Suppressor macrophage treated with lipopolysaccharide for 4 hours (primary cell): ENCODE data around the gene HSDL2.

Source experiments
- DNase-seq: peaks from one replicate; pipeline ENCODE4 v3.0.0-alpha.2; 2020

HSDL2 gene

DNA sequence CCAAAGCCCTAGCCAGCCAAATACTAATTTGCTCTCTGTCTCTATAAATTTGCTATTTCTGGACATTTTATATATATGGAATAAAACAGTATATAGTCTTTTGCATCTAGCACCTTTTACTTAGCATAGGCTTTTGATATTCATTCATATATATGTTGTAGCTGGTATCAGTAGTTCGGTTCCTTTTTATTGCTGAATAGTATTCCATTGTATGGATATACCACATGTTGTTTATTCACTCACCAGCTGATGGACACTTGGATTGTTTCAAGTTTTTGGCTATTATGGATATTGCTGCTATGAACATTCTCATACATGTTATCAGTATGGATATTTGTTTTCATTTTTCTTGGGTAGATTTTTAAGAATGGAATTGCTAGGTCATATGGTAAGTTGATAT, 82.9 kb downstream of the HSDL2 start:
- no peak for DNase-seq

DNA sequence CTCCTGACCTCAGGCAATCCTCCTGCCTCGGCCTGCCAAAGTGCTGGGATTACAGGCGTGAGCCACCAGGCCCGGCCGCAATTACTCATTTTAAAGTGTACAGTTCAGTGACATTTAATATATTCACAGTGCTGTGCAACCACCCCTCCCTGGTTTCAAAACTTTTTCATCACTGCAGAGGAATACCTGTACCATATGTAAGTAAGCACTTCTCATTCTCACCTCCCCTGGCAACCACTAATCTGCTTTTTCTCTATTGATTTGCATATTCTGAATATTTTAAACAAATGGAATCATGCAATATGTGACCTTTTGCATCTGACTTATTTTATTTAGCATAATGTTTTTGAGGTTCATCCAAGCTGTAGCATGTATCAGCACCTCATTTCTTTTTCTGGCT, 85.4 kb downstream of the HSDL2 start:
- DNase-seq = no peak

DNA sequence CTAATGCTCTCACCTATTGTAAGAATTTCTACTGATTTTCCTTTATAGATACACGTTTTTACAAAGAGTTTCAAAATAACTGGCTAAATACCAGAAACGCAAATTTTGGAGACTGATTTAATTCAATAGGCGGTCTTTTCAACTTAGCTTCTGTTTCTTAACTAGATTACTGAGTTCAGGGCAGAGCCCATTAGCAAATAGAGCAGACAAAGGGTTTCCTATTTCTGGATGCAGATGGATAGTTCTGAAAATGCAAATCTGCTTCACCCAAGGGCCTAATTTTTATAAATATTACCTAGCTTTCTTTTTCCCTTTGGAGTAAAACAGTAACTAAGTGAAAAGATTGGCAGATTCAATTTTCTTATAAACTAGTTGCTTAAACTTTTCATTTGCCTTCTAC, 93.1 kb downstream of the HSDL2 start:
- DNase-seq = no peak

DNA sequence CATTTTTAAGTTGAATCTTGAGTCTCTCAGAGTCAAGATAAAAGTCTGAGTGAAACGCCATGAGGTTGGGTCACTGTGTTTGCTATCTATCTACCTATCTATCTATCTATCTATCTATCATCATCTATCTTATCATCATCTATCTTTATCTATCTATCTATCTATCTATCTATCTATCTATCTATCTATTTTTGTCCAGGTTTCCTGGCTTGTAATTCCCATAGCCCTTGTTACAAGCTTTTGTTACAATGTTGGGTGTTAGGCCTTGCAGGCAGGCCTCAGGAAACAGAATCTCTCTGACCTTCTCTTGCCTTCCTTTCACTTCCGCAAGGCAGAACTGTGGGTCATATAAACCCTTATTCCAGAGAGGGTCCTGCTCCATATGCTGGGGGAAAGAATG, 94.1 kb downstream of the HSDL2 start:
- no peak for DNase-seq

DNA sequence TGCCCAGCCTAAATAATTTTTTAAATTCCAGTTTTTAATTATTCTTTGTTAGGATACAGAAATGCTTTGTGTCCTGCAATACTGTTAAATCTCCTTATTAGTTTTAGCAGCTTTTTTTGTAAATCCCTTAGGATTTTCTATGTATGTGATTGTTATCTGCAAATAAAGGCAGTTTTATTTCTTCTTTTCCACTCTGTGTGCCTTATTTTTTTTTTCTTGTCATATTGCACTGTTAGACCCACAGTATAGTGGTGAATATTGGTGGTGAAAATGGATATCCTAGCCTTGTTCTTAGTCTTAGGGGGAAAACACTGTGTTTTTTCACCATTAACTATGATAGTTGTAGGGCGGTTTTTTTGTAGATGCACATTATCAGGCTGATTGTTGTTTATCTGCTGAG, 95.4 kb downstream of the HSDL2 start:
- DNase-seq = no peak

DNA sequence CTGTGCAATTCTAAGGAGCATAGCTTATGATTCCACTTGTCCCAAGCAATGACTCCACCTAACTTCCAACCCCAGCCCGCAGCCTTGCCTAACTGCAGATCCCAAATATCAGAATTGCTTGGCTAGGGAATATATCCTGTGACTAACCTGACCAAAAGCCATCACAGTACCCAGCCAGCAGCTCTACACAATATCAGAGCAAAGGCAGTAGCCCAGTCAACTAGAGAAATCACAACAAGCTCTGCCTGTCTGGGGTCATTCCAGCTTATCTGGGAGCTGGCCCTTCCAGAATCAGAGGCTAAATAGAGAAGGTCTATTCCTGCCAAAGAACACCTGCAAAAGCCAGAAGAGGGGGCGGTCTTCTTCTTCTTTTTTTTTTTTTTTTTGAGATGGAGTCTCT, 97.4 kb downstream of the HSDL2 start:
- DNase-seq = no peak

DNA sequence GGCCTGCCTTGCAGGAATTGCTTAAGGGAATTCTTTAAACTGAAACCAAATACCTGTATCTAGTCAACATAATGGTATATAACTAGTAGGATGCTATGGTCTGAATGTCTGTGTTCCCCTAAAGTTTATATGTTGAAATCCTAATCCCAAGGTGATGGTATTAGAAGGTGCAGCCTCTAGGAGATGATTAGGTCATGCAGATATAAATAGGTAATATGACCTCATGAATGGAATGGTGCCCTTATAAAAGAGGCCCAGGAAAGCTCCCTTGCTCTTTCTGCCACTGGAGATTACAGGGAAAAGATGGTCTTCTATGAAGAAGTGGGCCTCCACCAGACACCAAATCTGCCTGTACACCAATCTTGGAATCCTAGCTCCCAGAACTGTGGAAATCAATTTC, 99.3 kb downstream of the HSDL2 start:
- DNase-seq = no peak

DNA sequence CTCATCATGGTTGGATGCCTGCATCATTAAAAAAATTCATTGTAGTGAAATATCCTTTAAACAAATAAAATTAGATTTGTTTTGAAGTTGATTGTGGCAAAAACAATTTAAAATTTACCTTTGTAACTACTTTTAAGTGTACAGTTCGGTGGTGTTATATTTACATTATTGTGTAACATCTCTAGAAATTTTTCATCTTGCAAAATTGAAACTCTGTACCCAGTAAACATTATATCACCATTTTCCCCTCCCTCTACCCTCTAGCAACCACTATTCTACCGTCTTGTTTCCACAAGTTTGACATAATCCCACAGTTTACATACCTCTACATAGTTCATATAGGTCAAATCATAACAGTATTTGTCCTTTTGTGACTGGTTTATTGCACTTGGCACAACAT, 104.7 kb downstream of the HSDL2 start:
- no peak for DNase-seq

DNA sequence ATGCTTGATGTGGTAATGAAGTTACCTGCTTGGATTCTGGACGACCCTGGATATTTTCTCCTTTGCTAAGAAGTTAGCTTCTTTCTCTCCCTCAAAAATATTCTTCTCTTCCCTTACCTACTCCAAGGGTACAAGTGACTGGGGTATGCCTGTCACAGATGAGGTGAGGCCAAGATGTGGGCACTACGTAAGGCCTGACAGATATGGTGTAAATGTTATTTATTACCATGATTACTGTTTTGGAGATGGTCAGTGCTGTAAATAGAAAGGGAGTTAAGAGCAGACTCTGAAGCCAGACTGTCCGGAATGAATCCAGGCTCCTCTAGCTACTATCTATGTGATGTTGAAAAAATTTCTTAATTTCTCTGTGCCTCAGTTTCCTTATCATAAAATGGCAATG, 105.7 kb downstream of the HSDL2 start:
- DNase-seq = no peak

DNA sequence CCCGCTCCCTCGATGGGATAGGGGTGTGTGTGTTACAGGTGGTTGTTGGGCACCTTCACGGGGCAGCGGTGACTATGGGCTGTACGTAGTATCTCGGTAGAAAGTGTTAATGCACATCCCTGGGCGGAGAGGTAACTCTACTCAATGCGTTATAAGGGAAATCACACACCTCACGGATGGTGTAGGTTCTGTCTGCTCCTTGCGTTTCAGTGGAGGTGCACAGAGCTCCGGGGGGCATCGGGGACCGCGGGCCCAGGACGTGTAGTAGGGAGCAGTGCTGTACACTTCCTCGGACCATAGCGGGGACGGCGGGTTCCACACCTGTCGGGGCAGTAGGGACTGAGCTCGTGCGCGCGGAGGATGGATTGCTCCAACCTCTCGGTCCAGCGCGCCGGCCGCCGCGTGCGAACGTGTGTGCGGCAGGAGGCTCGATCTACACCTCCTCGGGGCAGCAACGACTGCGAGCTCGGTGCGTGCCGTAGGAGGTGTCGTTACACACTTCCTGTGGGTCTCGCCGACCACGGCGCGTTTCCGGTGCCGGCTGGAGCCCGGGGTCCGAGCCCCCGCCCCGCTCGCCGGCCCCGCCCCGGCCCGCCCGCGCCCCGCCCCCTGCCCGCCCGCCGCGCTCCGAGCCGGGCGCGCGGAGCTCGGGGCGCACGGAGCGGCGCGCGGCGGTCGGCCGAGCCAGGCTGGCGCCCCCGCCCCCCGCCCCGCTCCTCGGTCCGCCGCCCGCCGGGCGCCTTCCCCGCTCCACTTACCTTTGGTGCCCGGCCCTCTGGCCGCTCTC, 106.5 kb downstream of the HSDL2 start, which contains the start of gene KIAA1958:
TSS of gene KIAA1958 (plus strand) at position 607 of the 787 bp plus-strand sequence. CDS start 87,254 bp downstream, outside the sequence.
- DNase-seq = peak; percentile 66

DNA sequence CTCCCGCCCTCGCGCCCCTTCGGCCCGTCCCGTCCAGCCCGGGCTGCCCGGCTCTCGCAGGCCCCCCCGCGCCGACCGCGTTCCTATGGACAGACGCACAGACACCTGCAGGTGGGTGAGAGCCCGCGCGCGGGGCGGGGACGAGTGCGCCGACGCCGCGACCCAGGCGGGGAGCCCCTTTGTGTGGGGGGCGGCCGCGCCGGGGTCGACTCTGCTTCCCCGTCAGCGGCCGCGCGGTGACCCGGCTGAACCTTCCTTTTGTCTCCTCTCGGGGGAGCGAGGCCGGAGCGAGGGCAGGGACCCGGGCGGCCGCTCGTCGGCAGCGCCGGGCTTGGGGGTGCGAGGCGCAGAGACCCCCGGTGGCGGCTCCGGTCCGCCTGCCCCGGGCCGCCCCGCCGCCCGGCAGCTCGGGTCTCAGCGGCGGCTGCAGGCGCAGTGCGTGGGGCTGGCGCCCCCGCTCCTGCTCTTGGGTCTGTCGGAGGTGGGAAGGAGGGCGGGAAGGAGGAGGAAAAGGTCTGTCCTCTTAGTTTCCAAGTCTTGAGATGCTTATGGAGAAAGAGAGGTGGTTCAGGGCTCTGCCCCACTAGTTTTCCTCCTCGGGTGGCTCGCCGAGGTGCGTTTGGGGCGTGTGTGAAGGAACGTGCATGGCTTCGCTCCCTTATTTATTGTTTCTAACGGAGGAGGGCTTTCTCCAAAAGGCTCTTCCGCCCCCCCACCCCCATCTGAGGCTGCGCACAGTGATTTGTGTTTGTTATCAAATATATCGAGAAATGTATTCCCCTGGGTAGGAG, 107.3 kb downstream of the HSDL2 start:
- peak; percentile 37 for DNase-seq

DNA sequence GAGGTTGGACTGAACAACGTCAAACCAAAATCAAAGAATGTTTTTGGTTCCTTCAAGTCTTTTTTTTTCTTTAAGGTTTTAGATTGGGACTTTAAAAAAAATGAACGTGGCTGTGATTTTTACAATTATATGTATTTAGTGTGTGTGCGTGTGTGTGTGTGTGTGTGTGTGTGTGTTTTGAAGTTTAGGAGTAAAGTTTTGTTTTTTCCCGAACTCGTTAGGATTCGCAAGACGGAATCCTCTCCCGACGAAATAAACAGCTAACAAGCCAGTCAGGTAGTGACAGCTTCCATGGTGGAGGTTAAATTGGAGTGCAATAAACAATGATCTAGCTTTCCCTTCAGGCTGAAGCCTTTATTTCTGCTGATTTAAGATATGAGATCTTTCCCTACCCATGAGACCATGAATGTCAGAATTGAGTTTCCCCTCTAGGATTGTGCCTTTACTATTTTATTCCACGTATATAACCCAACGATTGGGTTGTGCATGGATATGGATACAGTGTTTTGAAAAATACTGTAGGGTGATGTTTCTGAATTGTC, 108.0 kb downstream of the HSDL2 start:
- no peak for DNase-seq

DNA sequence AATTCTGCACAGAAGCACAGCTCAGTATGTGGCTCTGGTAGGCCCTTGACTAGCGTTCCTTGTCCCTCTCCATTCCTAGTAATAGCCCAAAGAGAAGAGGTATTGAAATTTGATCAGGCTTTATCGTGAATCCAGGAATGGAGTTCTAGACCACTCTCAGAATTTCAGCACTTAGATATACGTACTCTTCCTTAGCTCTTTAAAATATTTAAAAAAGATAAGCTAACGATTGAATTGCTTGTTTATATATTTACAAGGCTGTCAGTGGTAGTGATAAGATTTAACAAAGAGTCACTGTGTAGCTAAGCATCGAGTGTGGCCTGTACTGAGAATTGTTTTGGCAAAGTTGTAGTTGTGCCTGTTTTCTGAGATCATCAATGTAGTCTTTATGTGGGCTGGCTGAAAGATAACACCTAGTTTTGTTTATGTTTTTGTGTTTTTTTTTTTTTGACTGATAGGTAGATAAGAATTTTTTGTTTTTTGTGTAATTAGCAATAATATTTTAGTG, 109.2 kb downstream of the HSDL2 start:
- DNase-seq = no peak

DNA sequence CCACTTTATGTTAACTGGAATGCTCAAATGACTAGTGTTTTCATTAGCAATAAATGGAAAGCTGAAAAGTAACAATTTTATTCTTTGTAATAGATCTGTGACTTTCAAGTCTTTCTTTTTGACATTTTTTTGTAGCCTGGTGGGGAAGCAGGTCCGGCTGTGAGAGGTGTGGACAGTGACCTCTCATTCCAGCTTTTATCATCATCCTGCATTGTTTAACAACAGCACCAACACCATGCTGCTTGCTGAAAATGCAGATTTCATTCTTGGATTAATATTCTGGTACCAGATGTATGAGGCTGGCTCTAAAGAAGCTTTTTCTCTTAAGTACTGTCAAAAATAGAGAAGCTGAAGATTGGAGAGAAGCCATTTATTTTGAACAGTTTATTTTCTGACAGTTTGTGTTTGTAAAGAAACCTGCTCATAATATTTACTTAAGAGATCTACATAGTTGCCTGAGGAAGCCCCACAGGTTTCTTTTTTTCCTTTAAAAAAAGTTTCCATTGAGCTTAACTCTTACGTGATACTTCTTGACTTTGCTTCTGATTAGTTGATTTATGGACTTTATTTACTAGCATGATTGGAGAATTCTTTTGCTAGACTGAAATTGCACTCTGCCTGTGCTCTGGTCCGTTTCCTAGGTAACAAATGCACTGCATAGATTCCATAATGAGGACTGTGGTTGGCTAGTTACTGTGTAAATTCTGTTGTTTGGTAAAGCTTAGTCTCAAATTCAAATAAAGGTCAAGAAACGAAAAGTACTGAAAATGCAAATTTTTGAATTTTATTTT, 110.2 kb downstream of the HSDL2 start:
- DNase-seq = no peak

DNA sequence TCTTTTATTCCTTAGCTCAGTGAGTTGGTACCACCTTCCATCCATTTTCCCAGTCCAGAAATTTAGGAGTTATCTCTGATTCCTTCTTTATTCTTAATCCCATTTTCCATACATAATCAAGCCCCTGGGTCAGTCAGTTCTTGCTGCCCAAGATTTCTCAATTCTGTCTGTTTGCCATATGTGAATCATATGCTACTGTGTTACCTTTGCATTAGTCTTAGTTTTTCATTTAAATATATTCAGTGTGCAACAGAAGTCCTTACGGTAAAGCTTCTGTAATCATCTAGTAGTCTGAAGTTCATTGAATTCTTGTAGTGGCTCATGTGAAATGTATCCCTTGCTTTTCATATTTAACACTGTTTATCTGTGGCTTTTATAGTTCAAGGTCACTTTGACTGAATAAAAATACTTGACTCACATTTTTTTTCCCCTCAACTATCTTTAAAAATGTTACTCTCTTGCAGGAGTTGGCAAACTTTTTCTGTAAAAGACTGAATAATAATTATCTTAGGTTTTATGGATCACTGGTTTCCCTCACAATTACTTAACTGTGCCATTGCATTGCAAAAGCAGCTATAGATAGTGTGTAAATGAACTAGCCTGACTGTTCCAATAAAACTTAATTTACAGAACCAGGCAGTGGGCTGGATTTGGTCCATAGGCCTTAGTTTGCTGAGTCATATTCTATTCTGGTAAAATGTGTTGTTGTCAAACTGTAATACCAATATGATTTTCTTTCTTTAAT, 113.7 kb downstream of the HSDL2 start:
- no peak for DNase-seq

DNA sequence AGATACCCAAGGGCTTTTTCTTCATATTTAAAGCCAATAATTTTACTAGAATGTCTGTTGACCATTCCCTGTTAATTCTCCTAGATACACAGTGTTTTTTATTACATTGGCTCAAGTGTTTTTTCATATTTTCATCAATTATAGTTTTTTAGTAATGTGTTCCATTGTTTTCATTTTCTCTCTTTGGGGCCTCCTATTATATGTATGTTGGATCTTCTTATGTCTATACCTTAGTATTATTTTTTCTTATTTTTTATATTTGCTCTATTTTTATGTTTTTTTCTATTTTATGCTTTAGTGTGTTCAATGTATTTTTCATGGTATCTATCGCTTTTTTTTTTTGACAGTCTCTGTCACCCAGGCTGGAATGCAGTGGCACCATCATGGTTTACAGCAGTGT, 114.2 kb downstream of the HSDL2 start:
- DNase-seq = no peak

DNA sequence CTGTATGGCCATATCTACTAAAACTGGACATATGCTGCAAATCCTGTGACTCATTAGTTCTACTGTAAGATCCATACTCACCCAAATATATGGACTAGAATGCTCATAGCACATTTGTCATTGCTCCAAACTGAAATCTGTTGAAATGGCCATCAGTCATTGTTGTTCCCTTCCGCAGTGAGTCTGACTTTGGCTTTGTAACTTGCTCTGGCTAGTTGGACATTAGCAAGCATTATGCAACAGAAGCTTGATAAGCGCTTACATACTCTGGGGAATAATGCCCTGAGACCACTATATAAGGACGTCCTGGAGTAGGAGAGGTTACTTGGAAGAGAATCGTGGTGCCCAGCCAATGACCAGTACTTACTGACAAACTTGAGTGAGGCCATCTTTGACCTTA, 115.7 kb downstream of the HSDL2 start:
- DNase-seq = peak; percentile 78

DNA sequence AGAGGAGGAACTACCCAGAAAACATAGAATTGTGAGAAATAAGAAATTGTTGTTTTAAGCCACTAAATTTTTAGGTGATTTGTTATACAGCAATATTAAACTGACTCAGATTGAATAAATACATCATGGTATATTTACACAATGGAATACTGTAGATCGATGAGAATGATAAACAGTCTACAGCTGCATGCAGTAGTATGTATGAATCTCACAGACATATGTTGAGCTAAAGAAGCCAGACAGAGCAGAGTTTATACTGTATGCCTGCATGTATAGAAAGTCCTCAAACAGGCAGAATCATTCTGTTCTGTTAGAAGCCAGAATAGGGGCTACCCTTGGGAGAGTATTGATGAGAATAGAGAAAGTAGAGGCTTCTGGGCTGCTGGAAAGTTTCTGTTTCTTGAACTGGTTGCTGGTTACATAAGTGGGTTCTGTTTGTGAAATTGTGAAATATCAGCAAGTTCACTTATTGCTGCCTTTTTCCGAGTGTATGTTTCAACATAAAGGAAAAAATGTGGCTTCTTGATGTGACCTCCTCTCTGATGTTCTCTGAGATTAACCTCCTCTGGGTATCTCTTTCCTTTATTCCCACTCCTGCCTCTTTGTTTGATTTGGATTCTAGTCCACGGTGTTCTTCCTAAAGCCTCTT, 116.3 kb downstream of the HSDL2 start:
- DNase-seq = peak; percentile 83

DNA sequence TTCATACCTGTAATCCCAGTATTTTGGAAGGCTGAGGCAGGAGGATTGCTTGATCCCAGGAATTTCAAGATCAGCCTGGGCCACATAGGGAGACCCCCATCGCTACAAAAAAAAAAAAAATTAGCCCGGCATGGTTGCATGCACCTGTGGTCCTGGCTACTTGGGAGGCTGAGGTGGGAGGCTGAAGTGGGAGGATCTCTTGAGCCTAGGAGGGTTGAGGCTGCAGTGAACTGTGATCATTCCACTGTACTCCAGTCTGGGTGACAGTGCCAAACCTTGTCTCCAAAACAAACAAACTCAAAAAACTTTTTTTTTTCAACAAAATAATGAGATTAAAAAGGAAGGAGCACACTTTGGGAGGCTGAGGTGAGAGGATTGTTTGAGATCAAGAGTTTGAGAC, 120.9 kb downstream of the HSDL2 start:
- no peak for DNase-seq

DNA sequence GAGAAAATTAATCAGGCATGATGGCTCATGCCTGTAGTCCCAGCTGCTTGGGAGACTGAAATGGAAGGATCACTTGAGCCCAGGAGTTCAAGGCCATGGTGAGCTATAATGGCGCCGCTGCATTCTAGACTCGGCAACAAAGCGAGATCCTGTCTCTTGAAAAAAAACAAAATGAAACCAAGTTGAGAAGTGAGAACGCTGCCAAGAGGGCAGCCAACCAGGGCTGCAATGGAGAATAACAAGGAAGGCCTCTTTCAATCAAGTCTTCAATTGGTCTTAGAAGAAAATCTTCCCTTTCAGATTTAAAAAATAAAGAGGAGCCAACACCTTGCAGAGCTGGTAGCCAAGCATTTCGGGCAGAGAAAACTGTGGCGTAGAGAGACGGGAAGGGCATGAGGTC, 121.4 kb downstream of the HSDL2 start:
- DNase-seq = no peak

DNA sequence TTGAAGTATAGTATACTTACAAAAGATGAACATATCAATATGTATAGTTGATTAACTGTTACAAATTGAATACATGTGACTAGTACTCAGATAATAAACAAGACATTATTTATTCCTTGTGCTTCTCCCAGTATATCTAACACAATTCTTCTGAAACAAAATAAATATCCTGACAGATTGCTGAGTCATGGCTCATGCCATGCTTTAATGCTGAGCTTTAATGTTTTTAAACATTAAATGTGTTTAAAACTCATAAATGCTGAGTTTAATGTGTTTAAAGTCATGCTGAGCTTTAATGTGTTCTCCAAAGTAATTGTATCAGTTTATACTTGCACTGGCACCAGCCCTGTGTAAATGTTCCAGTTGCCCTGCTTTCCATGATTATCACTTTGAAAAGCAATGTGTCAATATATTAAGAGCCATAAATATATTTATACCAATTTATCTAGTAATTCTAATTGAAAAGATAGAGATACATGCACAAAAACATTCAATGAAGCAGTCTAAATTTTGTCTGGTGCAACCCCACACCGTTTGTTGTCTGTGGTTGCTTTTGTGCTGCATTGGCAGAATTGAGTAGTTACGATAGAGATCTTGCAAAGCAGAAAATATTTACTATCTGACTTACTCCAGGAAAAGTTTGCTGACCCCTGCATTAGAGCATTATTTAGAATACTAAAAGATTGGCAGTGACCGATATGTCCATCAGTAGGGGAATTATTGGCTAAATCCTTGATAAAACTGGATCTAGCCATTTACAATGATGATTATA, 122.5 kb downstream of the HSDL2 start:
- DNase-seq = no peak
